ENCODE measurements around the gene SNX2. TPM values are rescaled to one million over a fixed set of nuclear protein-coding genes. Genes with fewer than 3 reads are reported as not detected.

The SNX2 gene
- total RNA-seq, 4 donors from 2014 or later: 78.6 to 141 (median 118) TPM

- no peak for TF ChIP-seq CTCF (IDR thresholded peaks at IDR 0.05; ENCODE audit: low read depth)
Observed at GRCh38 chr5:122842016-122842580, 67.2 kb downstream of the SNX2 start.

GRCh38 chr5:122844136-122844909 lies 69.4 kb downstream of the SNX2 start:
- TF ChIP-seq CTCF (IDR thresholded peaks at IDR 0.05; ENCODE audit: low read depth): no peak

GRCh38 chr5:122844910-122845228 lies 70.0 kb downstream of the SNX2 start:
- TF ChIP-seq CTCF (IDR thresholded peaks at IDR 0.05; ENCODE audit: low read depth): no peak

GRCh38 chr5:122845229-122846050 lies 70.6 kb downstream of the SNX2 start, which contains the start of gene SNX24:
SNX24 (plus strand) TSS chr5:122845613; CDS start chr5:122845634, 21 bp downstream.
- no peak for TF ChIP-seq CTCF (IDR thresholded peaks at IDR 0.05; ENCODE audit: low read depth)

- TF ChIP-seq CTCF (IDR thresholded peaks at IDR 0.05; ENCODE audit: low read depth): no peak
Observed at GRCh38 chr5:122846051-122846550, 71.2 kb downstream of the SNX2 start.

GRCh38 chr5:122847687-122848081 lies 72.8 kb downstream of the SNX2 start:
- no peak for TF ChIP-seq CTCF (IDR thresholded peaks at IDR 0.05; ENCODE audit: low read depth)

- no peak for TF ChIP-seq CTCF (IDR thresholded peaks at IDR 0.05; ENCODE audit: low read depth)
Observed at GRCh38 chr5:122849771-122850170, 74.9 kb downstream of the SNX2 start.
